Muscle of arm (tissue), 12 donors: Measurements from ENCODE around the gene GART. TPM values are rescaled to one million over a fixed set of nuclear protein-coding genes. Genes with fewer than 3 reads are reported as not detected.
"Not testable (repeated sequence)": the region's sequence is repeated elsewhere in the genome, so short reads cannot be mapped to it uniquely, and the experiment has no call there.

Experiments used
- DNase-seq: peaks from one replicate; pipeline ENCODE4 v3.0.0-alpha.2; 2013
- polyA plus RNA-seq, 12 donors: library from polyadenylated mRNA; unstranded; fragments of 120-200 nt; gene quantifications; one replicate each; pipeline ENCODE4 v1.2.1, GENCODE V29; 2013; ENCODE audit not compliant: insufficient read length in 12 of 12

GART gene
- polyA plus RNA-seq, 12 donors = 42.7 to 129 (median 57.8) TPM; not detected in 1

DNA sequence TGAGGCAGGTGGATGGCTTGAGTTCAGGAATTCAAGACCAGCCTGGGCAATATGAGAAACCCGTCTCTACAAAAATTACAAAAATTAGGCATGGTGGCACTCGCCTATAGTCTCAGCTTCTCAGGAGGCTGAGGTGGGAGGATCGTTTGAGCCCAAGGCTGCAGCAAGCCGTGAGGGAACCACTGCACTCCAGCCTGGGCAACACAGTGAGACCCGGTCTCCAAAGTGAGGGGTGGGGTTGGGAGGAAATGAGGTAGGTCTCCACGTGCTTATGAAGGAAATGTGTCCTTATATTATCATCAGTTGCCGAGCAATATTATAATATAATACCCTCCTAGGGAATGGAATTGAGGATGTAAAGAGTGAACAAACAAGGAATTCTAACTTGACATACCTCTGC lies 64.9 kb downstream of the GART start:
- no peak for DNase-seq

DNA sequence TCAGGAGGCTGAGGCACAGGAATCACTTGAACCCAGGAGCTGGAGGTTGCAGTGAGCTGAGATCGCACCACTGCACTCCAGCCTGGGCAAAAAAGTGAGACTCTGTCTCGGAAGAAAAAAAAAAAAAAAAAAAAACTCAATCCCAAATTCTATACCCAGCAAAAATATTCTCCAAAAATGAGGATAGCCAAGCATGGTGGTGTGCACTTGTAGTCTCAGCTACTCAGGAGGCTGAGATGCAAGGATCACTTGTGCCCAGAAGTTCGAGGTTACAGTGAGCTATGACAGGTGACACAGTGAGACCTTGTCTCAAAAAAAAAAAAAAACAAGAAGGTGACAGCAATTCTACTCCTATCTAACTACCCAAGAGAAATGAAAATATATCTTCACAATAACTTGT lies 68.6 kb downstream of the GART start:
- DNase-seq = no peak

DNA sequence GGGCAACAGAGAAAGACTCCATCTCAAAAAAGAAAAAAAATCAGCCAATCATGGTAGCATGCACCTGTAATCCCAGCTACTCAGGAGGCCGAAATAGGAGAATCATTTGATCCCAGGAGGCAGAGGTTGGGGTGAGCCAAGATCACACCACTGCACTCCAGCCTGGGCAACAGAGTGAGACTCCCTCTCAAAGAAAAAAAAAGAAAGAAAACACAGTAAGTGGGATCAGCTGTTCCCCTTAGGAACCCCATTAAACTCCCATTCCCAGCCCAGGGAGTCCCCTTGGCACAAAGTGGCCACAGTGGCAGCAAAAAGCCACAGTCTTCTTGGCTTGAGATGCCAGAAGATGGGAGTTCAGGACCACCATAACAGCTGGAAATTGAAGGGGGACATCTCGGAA lies 71.2 kb downstream of the GART start:
- no peak for DNase-seq

DNA sequence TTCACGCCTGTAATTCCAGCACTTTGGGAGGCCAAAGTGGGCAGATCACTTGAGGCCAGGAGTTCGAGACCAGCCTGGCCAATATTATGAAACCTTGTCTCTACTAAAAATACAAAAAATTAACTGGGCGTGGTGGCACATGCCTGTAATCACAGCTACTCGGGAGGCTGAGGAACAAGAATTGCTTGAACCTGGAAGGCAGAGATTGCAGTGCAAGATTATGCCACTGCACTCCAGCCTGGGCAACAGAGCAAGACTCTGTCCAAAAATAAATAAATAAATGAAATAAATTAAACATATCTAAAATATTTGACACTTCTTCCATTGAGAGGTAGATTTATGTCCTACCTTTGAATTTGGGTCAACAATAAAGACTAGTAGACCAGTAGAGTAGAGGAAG lies 72.7 kb downstream of the GART start:
- not testable (repeated sequence) for DNase-seq

DNA sequence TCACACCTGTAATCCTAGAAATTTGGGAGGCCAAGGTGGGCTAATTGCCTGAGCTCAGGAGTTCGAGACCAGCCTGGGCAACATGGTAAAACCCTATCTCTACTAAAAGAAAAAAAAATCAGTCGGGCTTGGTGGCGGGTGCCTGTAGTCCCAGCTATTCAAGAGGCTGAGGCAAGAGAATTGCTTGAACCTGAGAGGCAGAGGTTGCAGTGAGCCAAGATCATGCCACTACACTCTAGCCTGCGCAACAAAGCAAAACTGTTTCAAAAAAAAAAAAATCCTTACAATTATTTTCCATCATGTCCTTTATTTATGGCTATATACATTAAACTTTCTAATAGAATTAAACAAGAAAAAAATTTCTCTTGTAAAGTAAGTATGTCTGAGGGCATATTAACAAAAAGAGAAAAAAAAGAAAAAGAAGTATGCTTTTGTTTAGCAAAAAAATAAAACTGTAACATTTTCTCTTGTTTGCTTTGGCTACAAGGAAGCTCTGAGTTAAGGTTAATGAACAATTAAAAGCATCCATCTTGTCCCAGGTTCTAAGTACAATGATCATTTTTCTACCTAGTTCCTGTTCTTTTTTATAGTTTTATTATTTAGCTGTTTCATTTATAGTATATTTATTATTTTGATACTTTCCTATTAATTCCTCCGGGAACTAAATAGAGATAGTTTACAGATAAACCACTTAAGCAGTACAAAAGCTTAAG lies 80.2 kb downstream of the GART start:
- DNase-seq = no peak

DNA sequence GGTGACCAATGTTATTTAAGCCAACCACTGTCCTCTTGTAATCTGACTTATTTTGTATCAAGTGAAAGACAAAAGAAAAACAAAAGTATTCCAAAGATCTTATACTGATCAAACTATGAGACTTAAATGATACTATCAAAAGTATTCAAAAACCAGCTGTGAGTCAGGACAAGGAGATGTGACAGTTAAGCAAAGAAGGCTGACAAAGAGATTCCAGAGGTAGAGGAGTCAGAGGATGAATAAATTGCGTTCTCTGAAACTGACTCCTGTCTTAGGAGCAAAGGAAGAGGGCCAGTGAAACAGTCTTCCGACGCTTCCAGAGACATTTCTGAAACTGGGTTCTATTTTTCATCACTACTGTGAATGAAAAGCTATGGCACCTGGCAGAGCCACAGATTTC lies 83.1 kb downstream of the GART start:
- no peak for DNase-seq

DNA sequence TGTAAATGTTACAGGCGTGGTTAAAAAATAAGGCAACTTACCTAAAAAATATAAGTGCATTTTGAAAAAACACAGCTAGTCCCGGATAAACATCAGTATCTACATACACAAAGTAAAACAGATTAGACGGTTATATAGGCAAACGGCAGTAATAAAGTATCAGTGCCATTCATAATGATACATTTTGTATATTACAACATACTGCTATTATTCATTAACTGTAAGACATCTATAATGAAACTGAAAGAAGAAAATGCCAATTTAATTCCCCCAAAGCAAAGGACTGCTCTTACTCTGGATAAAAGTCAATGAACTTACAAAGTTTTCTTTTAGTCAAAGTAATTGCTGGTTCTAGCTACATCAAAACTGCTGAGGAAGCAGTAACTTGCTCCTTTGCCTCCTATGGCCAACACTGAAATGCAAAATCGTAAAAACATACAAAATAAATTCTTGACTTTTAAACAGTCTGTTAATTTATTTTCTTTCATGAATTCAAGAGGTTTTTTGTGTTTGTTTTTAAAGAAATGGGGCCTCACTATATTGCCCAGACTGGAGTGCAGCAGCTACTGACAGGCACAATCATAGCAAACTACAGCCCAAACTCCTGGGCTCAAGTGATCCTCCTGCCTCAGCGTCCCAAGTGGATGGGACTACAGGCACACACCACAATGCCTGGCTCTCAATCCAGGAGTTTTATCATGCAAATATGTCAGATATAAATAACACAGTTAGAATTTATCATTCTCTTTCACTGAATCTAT lies 86.1 kb downstream of the GART start:
- DNase-seq = no peak

Other genes starting within 250 kb of the GART start
- gene IFNAR1, start 217.1 kb downstream of the GART start, polyA plus RNA-seq = 10 to 100 TPM in 11 of 12 donors, not detected in 1; 15.3 to 29.6 (median 25.7) TPM
- gene IFNGR2, start 138.7 kb downstream of the GART start, polyA plus RNA-seq = 10 to 100 TPM in 11 of 12 donors, not detected in 1; 49.3 to 90.4 (median 54.2) TPM
- gene TMEM50B, start 62.1 kb downstream of the GART start, polyA plus RNA-seq = 10 to 100 TPM in 11 of 12 donors, not detected in 1; 20.0 to 49.1 (median 25.4) TPM
- 1 to 10 TPM in 10 of 12 donors, not detected in 2; 2.3 to 4.4 (median 3.3) TPM for gene DNAJC28, start 50.4 kb downstream of the GART start, polyA plus RNA-seq
- gene SON, start 921 bp upstream of the GART start, polyA plus RNA-seq = 100 to 1,000 TPM in 11 of 12 donors, 10 to 100 TPM in 1; 87.6 to 316 (median 231) TPM
- gene DONSON, start 46.6 kb upstream of the GART start, polyA plus RNA-seq = 10 to 100 TPM in 11 of 12 donors, not detected in 1; 19.3 to 34.6 (median 22.9) TPM
- gene CRYZL1, start 99.6 kb upstream of the GART start, polyA plus RNA-seq = 10 to 100 TPM in 11 of 12 donors, not detected in 1; 27.8 to 58.8 (median 39.4) TPM
- gene ITSN1, start 100.4 kb upstream of the GART start, polyA plus RNA-seq = 10 to 100 TPM in 11 of 12 donors, not detected in 1; 29.8 to 65.1 (median 37.2) TPM